CD4-positive, alpha-beta T cell treated with Interferon alpha-2 for 1 hour (primary cell): Measurements from ENCODE around the gene MAS1.

Experiments used
- DNase-seq, 2 donors: peaks; one replicate each; pipeline ENCODE4 v3.0.0-alpha.2; 2020 to 2022

Gene MAS1

DNA sequence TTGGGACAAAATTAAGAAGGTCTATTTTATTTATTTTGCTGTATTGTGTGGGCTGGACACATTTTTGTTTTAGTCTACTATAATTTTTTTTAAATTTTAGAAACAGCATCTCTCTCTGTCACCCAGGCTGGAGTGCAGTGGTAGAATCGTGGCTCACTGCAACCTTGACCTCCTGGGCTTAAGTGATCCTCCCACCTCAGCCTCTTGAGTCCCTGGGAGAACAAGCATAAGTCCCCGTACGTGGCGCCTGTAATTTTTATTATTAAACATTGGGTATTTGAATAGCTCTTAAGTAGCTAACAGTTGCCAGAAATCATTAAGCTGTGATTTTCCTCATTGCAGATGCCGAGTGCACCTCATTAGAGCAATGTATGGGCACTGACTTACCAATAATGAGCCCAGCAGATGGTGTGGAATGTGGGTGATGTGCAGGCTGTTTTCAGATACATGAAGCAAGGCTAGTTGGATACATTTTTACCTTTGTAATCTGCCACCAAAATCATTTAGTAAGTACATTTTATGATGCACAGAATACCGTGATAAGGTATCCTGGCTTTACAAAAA is 10.3 kb upstream of the MAS1 start:
- DNase-seq, result no peak

DNA sequence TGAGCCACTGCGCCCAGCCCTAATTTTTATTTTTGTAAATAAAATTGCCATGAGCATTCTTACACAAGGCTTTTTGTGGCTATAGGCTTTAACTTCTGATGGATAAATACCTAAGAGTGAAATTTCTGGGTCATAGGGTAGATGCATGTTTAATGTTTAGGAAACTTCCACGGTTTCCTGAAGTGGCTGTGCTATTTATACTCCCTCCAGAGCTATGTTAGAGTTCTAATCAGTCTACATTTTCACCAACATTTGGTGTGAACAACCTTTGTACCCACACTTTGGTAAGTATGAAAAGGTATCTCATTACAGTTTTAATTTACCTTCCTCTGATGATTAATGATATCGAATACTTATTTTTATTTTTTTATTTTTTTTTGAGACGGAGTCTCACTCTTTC is 6.1 kb upstream of the MAS1 start:
- no peak for DNase-seq

DNA sequence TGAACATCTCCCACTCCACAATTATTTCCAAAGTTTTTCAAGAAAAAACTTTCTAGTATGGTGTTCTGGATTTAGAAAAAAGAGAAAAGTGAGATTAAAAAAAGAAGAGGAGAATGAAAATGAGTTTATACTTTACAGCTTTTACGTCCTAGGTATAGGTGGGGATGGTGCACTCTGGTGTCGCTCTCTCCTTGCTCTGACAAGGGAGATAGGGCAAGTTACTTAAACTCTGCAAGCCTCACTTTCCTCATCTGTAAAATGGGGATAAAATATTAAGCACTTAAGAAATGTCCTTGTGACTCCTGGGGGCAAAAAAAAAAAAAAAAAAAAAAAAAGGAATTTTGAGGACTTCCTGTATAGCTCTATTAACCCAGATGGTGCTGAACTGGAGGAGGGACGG is 4.5 kb upstream of the MAS1 start:
- no peak for DNase-seq

DNA sequence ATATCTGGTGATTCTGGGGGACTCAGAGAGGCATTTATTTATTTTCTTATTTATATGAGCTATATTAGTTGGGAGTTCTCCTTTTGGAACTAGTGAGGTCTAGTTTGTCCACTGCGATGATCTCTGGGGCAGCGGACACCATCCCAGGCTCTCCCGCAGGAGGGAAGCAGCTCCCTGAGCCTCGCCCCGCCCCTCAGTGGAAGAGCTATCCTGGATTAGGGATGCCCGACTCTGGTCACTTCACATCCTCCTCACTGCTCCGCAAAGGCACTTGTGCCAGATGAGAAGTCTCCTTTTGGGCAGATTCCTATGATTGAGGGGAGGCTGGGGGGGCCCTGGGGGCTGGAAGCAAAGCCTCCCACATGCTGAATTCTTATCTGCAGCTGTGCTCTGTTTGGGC is 3.6 kb upstream of the MAS1 start:
- DNase-seq, result no peak

DNA sequence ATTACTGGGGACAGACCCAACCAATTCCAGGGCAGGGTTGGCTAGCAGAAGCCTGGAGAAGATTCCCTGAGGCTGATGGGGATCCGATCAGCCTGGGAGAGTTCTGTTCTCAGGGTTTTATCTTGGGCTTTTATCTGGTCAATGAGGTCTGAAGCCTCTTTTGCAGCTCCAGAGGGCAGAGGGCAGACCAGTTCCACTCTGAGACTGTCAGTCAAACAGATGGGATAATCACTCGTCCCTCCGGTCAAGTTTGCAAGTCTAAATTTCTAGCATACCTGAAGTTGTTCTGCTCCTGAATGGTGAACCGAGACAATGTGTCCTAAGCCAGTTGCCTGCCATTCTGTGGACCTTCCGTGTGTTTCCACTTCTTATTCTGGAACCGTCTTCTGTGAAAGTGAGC is 3.0 kb upstream of the MAS1 start:
- no peak for DNase-seq

DNA sequence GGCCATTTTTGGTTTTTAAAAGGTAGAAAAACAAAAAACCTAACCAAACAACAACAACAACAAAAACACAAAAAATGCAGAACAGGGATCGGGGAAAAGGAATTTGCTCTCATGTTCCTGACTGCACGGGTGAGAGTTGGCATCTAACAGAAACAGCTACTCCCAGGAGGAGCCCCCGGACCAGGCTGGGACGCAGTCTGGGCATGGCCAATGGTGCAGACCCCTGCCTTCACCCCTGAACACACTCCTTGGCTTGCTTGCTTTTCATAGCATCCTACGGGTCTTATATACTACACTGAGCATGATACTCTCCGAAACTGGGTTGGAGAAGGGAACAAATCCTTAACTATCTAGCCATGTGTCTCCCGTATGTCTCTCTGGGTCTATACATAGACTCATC is 587 bp upstream of the MAS1 start:
- DNase-seq, result no peak

DNA sequence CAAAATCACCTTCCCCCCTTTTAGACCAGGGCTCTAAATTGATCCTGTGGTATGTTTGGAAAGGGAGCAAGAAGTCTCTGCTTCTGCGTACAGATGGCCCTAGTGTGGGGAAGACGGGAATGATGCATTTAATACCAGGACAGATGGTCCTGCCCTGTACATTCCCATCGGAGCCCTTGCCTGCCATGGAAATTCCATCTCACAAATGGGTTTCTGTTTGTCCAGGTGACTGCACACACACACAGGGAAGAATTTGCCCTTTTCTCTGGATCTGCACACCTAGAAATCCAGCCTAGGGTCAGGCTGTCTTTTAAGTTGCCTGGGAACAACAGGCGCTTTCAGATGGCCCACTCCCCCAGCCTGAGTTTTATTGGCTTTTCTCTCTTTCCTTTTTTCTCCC is 1.3 kb downstream of the MAS1 start:
- no peak for DNase-seq

DNA sequence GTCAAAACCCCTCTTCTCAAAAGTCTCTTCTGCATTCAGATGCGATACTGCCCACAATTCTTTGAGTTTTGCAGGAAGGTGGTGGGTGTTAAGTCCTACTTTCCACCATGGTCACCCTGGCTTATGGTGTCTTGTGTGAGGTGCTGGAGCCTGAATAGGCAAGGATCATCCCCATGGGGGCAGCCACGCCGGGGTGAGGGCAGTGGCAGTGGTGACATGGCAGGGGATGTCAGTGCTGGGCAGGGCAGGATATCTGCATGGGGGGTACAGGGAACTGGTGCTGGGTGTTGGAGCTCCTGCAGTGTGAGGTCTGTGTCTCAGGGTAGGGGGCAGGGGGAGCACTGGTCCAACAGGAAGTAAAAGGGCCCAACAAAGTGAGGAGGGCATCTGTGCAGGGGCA is 2.3 kb downstream of the MAS1 start:
- no peak for DNase-seq

DNA sequence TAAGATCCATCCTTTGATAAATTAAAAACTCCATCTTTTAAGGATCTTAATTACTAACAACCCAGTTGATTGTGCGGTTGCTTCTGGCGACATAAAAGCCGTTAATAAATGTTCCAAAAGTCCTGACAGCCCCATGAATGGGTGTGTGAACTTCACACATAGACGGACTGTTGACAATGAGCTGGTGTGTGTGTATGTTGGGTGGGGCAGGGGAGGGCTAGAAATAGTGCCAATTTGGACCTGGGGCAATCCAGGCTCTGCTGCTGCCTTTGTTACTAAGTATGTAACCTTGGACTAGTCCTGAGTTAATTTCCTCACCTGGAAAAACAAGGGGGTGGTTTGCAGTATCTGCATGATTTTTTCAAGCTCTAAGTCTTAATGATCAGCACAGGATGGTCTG is 4.2 kb downstream of the MAS1 start:
- no peak for DNase-seq

DNA sequence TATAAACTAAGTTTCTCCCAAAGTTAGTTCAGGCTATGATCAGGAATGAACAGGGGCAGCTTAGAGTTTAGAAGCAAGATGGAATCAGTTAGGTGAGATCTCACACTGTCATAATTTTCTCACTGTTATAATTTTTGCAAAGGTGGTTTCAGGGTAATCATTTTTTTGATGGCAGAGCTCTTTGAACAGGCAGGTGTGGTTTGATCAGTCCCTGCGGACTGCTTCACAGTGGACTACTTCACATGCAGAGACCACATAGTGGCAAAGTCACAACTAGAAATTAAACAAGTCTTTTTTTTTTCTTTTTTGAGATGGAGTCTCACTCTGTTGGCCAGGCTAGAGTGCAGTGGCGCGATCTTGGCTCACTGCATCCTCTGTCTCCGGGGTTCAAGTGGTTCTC is 6.8 kb downstream of the MAS1 start:
- DNase-seq, result no peak

DNA sequence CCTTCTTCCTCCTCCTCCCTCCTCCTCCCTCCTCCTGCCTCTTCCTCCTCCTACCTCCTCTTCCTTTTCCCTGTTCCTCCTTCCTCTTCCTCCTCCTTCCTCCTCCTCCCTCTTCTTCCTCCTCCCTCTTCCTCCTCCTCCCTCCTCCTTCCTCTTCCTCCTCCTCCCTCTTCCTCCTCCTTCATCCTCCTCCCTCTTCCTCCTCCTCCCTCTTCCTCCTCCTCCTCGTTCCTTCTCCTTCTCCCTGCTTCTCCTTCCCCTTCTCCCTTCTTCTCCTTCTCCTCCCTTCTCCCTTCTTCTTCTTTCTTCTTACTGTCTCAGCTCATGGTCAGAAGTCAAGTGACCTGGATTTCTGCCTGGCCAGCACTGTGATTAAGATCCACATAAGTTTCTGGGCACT is 7.7 kb downstream of the MAS1 start:
- DNase-seq, result no peak

DNA sequence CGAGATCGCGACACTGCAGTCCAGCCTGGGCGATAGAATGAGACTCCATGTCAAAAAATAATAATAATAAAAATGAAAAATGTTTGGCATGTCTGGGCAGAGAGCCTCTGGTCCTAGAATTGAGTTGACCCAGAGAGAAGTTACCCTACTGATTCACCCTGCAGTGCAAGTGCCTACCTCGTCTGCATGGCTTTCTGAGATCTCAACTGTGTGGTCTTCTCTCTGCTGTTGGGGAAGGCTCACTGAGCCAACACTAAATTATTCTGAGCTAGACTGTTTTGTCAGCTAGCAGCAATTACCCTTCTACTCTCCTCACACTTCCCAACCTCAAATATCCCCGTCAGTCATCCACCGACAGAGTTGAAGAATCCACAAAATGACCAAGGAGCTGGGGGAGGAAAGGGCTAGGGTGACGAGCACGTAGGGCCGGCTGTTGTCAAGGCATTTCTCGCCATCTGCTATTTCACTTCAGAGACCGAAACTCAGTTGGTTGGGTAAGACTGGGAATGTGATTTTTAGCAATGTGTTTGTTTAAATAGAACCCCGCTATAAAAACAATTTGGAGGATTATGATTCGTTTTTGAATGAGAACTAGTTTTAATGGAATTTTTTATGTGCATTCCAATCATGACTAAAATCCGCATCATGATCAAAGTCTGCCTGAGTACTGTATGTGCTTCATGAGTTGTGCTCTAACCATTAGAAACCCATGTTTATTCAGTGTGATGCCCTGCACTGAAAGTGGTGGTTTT is 9.4 kb downstream of the MAS1 start:
- no peak for DNase-seq

DNA sequence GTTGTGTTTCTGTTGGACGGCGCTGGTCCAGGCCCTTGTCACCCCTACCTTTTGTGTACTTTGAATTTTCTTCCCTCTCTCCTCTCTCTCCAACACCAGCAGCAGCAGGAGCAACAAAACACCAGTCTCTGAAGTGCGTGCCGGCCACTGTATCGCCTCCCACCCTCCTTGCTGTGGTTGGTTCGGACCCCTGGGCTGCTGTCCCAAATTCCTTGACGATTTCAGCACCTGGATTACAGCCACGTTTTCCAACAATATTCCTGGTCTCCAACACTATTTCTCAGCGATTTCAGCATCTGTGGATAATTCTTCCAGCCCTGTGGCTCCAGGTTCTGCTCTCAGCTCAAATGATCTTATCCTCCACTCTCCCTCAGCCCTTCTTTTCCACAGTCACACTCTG is 11.8 kb downstream of the MAS1 start:
- no peak for DNase-seq

DNA sequence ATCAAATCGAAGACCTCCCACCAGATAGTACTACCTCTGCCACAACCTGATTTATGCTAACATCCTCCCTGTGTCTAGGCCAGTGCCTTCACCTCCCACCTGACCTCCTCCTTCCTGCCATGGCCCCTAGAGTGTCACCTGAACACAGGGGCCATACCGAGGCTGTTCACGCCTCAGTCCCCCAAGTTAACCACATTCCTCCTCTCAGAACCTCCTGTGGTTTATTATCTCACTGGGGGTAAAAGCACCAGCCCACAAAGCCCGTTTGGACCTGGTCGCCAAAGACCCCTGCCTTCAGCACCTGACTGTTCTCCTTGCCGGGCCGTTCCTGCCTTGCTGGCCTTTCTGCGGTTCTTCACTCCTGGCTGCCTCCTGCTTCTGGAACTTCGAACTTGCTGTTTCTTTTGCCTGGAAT is 13.7 kb downstream of the MAS1 start:
- no peak for DNase-seq

DNA sequence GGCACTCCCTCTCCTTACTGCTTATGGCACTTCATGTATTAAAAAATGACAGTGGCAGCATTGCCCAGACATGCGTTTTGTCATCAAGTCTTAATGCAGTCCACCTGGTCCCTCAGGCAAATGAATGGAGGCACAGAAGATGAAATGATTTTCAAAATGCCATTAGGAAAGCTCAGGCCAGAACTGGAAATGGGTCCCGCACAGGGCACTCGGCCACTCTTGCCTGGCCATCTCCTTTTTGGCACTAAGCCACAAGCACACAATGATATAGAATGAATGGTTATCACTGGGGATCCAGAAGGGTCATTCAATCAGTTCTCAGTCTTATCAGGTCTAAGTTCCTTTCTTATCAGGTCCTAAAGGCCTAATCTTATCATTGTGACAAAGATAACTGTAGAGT is 15.6 kb downstream of the MAS1 start:
- DNase-seq, result no peak

DNA sequence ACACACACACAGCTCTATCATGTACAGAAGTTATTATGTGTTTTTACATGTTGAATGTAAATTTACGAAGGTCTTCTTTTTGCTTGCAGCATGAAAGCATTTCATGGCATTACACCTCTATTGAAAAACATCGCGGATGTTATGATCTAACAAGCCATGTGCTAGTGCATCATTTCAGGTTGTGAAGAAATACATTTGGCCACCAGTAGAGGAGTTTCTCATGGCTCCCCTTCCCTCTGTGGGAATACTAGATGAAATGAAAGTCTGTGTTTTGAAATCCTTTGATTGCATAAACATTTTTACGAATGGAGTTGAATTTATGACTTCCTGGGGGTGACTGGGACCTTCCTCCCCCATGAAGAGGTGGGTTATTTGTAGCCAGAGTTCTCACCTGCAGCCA is 17.7 kb downstream of the MAS1 start:
- no peak for DNase-seq

DNA sequence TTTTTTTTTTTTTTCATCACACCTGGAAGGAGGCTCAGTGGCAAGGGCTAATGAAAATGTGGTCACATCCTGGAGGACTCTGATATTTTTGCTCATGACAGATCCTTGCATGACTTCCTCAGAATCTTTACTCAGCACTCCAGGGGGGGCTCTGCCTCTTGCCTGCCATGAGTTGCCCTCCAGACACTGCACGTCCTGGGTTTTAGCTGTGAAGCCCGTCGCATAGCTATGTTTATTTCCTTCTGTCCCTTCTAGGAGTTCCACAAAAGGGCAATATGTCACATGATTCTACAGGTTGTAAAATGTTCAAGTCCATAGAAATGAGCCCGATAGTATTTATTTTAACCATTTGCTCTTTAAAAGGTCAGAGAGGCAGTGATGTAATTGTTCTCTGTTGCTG is 18.2 kb downstream of the MAS1 start:
- DNase-seq, result no peak

DNA sequence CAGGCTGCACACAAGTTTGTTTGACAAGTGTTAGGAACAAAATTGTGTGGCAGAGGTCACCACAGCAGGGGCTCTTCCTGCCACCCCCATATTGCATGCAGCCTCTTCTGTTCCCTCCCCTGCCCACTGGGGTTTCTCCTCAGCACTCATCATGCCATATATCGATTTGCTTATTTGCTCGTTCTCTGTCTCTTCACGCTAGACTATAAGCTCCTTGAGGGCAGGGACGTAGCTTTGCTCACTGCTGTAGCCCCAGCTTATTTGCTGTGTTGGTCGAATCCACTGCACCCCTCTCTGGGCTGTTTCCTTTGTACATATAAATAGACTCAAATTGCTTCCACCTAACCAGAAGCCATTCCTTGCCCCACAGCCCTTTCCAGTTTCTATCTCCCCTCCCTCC is 19.6 kb downstream of the MAS1 start:
- DNase-seq, result no peak

DNA sequence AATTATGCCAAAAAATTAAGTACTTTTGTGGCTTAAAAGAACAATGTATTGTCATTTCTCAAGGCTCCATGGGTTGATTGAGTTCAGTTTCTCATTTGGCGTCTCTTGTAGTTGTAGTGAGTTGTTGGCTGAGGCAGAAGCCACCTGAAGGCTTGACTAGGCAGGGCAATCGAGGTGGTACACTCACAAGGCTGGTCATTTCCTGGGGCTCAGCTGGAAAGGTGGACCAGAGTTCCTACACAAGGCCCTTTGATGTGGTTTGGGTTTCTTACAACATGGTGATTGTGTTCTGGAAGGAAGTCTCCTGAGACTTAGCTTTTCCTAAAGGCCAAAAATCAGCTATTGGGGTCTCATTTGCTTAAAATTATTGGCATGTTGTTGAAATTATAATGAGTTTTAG is 22.6 kb downstream of the MAS1 start:
- no peak for DNase-seq

DNA sequence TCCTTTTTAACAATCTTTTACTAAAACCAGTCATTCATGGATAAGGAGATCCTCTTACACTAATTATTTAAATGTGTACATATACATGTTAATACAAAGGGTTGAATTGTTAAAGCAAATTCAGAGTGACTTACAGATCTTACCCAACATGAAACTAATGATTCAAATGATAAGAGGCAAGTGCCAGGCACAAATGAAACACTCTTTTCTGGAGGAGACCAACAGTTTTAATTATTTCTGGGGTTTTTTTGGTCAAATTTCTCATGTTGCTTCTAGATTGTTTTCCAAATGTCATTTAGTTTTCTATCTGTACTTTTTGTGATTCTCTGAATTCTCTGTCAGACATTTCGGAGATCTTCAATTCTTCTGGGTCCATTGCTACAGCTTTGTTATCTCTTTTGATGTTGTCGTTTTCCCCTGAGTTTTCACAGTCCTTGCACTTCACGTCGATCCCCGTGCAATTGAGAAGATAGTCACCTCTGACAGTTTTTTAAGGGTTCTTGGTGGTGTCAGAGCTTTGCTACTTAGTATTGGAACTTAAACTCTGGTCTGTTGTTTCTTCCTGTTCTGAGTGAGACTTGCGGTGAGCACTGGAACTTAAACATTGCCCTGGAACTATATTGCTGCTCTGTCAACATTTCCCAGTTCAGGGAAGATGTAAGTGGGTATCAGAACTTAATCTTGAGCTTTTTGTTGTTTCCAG is 23.2 kb downstream of the MAS1 start:
- DNase-seq, result no peak

DNA sequence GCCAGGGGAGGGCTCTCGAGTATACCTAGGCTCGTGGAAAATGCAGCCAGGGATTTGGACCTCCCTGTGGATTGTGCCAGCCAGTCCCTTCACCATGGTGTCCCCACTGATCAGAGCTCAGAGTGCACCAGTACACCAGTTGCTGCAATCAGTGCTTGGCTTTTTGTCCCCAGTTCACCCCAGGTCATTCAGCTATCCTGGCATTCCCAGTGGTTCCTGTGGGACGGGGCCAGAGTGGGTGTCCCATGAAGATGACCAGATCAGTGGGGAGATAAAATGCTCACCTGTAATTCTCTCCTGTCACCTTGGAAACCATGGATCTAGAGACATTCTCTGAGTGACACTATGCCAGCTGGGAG is 23.8 kb downstream of the MAS1 start:
- no peak for DNase-seq

DNA sequence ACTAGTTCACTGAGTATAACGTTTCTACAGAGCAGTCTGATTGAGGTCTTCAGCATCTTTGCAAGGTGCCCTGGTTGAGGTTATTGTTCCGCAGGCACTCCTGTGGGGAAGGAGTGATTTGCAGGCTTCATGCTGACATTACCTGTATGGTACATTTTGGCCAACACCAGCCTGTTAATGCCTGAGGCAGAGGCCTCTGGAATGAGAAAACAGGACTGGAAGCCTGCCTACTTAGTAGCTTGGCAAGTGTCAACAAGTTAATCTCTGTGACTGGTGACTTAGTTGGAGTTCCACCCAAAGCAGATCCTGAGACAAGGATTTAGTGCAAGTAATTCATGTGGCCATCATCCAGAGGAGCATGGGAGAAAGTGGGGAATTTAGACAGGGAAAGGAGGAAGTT is 24.6 kb downstream of the MAS1 start:
- DNase-seq, result no peak

DNA sequence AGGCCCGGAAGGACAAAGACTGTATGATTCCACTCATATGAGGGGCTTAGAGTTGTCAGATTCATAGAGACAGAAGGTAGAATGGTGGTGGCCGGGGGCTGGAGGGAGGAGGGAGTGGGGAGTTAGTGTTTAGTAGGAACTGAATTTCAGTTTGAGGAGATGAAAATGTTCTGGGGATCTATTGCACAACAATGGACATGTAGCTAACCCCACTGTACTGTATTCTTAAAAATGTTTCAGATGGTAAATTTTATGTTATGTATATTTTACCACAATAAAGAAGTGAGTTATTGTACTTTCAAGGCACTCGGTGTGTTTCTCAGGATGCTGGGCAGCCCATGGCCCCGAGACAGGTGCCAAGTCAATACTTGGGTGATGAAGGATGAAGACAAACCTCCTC is 25.4 kb downstream of the MAS1 start:
- no peak for DNase-seq

DNA sequence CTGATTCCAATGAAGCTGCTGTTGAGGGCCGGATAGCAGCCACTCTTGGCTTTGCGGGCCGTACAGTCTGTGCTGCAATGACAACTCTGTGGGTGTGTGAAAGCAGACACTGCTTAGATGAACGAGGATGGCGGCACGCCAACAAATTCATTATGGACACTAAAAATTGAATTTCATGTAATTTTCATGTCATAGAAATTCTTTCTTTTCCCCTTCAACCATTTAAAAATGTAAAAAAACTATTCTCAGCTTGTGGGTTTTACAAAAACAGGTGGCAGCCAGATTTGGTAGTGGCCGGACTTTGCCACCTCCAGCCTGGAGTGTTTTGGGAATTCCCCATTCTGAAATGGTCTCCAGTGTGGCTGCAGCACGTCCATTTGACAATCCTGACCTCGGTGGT is 26.0 kb downstream of the MAS1 start:
- DNase-seq, result no peak

DNA sequence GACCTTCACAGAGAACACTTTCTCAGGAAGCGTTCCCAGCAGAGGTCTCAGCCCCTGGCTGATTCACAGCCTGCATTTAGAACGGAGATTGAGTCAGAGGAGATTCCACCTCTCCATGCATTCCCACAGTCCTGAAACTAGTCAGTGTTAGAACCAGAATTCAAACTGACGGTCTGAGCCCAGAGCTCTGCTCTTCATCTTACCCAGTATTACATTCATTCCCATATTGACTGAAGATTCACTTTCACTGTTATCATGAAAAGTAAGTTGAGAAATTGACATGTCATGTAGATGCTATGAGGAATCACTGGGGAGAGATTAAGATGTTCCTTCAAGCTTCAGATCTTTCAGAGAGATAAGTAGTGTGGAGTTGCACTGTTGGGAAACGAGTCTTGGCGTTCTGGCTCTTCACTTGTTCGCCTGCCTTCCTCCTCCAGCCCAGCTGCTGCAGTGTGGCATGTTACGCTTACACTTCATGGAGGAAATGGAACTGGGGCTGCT is 28.3 kb downstream of the MAS1 start:
- no peak for DNase-seq
